GM10266 (cell line): ENCODE measurements around the gene ZNF575.
A peak's percentile ranks its signal among the peaks of the same experiment; 100 is the strongest.
"Not testable (repeated sequence)": the region's sequence is repeated elsewhere in the genome, so short reads cannot be mapped to it uniquely, and the experiment has no call there.

Experiments used
- DNase-seq: peaks from one replicate; pipeline ENCODE4 v3.0.0; 2012; ENCODE audit errors: extremely low spot score
- TF ChIP-seq, protein P1 (sequence below): IDR thresholded peaks from 2 replicates; pipeline ENCODE4 v1.5.1; 2012; ENCODE audit warnings: mild to moderate bottlenecking, low read depth; ENCODE audit not compliant: control insufficient read depth, insufficient read depth; ENCODE audit errors: missing control alignments

The ZNF575 gene

DNA sequence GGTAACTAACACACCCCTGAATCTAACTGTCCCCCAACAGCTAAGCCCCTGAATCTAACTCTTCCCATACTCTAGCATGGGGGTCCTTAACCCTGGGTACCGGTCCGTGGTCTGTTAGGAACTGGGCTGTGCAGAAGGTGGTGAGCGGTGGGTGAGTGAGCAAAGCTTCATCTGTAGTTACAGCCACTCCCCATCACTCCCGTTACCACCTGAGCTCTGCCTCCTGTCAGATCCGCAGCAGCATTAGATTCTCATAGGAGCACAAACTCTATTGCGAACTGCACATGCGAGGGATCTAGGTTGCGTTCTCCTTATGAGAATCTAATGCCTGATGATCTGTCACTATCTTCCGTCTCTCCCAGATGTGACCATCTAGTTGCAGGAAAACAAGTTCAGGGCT lies 22.3 kb upstream of the ZNF575 start:
- DNase-seq = no peak
- TF ChIP-seq, protein P1, sequence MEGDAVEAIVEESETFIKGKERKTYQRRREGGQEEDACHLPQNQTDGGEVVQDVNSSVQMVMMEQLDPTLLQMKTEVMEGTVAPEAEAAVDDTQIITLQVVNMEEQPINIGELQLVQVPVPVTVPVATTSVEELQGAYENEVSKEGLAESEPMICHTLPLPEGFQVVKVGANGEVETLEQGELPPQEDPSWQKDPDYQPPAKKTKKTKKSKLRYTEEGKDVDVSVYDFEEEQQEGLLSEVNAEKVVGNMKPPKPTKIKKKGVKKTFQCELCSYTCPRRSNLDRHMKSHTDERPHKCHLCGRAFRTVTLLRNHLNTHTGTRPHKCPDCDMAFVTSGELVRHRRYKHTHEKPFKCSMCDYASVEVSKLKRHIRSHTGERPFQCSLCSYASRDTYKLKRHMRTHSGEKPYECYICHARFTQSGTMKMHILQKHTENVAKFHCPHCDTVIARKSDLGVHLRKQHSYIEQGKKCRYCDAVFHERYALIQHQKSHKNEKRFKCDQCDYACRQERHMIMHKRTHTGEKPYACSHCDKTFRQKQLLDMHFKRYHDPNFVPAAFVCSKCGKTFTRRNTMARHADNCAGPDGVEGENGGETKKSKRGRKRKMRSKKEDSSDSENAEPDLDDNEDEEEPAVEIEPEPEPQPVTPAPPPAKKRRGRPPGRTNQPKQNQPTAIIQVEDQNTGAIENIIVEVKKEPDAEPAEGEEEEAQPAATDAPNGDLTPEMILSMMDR = no peak

DNA sequence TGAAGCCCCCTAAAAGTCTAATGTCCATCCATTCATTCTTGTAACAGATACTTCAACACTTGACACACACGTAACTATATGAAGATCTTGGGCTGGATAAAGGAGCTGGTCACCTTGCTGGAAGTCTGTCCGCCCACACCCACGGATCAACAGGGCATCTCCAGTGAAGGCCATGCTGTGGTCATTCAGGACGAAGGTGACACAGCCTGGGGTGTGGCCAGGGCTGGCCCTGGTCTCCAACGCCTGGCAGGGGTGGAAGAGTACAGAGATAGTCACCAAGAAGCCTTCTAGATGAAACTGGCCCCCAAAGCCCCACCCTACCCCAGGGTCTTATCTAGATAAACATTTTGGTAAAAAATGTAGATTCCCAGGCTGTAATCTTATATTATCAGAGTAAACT lies 21.7 kb upstream of the ZNF575 start:
- DNase-seq = no peak
- TF ChIP-seq, protein P1 = no peak

DNA sequence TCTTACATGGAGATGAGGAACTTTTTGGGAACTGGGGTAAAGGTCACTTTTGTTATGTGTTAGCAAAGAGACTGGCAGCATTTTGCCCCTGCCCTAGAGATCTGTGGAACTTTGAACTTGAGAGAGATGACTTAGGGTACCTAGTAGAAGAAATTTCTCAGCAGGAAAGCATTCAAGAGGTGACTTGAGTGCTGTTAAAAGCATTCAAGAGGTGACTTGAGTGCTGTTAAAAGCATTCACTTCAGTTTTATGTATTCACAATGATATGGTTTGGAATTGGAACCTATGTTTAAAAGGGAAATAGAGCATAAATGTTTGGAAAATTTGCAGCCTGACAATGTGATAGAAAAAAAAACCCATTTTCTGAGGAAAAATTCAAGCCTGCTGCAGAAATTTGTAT lies 20.6 kb upstream of the ZNF575 start:
- not testable (repeated sequence) for DNase-seq

DNA sequence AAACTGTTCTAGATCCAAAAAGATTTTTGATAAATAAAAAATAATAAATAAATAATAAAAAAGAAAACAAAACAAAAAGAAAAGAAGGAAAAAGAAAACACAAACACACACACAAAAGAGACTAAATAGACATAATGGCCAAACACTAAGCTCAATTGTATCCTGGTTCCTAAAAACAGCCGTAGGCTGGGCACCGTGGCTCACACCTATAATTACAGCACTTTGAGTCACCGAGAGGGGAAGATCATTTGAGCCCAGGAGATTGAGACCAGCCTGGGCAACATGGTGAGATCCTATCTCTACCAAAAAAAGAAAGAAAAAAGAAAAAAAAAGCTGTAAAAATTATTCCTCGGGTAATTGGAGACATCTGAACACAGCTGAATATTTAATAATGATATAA lies 14.9 kb upstream of the ZNF575 start:
- no peak for DNase-seq
- TF ChIP-seq, protein P1 = no peak

DNA sequence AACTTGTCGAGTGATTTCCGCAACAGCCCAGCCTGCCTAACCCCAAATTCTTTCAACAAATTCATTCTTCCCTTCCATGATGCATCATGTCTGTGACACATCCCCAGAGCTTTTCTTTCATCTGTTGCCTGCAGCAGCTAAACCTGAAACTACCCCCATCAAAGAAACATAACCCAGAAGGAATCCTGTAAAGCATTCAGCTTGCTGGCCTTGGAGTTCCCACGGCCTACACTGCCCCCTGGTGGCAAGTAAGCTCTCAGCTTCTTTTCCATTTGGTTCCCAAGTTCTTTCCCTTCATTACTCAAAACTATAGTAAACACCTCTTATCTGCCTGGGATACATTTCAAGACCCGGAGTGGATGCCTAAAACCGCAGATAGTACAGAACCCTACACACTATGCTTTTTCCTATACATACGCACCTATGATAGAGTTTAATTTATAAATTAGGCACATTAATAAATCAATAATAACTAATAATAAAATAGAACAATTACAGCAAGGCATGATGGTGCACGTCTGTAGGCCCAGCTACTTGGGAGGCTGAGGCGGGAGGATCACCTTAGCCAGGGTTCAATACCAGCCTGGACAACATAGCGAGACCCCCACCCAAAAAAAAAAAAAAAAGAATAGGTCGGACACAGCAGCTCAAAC lies 13.4 kb upstream of the ZNF575 start:
- TF ChIP-seq, protein P1 = peak; percentile 88
- DNase-seq = peak; percentile 71

DNA sequence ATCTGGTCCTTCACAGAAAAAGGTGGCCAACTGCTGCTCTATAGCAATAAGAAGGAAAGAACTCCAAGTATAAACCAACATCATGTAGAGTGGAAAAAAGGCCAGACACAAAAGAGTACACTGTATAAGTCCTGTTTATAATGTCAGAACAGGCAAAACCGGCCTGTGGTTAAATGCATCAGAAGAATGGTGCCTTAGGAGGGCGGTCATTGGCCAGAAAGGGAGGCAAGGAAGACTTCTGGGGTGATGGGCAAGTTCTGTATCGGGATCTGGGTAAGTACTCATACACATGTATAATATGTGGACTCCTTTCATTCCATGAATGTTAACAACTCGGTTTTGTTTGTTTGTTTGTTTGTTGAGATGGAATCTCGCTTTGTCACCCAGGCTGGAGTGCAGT lies 10.1 kb upstream of the ZNF575 start:
- TF ChIP-seq, protein P1 = no peak
- DNase-seq = no peak

DNA sequence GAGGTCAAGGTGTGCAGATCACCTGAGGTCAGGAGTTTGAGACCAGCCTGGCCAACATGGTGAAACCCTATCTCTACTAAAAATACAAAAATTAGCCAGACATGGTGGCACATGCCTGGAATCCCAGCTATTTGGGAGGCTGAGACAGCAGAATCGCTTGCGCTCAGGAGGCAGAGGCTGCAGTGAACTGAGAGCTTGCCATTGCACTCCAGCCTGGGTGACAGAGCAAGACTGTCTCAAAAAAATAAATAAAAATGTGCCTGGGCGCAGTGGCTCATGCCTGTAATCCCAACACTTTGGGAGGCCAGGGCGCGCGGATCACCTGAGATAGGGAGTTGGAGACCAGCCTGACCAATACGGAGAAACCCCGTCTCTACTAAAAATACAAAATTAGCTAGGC lies 9.3 kb upstream of the ZNF575 start:
- DNase-seq = not testable (repeated sequence)

DNA sequence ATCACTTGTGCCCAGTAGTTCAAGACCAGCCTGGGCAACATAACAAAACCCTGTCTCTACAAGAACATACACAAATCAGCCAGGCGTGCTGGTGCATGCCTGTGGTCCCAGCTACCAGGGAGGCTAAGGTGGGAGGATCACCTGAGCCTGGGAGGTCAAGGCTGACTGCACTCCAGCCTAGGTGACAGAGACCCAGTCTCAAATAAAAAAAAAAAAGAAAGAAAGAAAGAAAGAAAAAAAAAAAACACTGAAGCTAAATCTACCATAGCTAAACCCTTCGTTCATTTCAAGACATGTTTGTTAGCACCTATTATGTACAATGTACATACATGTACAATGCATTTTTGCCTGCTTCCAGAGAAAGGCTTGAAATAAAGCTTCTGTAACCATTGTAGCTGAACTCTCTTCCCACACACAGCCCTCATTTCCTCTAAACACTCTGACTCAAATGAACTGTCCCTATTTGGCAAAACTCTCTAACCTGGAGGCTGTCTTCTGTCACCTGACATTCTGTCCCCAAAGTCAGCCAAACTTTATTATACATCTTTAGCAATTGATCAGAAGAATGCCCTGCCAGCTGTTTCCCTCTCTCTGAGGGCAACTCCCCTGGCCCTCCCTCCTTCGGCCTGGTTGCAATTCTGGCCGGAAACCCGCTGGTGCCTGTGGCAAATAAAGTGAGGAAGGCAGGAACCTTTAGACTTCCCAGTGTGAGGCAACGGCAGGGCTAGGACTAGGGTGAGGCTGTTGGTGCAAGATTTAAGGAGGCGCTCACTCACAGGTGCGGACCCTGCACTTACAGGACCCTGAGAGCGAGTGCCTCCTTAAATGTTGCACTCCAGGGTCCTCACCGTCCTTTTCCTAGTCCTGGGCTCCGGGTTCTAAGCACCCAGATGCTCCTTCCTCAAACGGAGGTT lies 7.8 kb upstream of the ZNF575 start:
- TF ChIP-seq, protein P1 = no peak
- DNase-seq = peak; percentile 68
